ENCODE results near the gene CDKN2AIP.

CDKN2AIP gene

GRCh38 chr4:183469936-183470335 is 25.5 kb downstream of the CDKN2AIP start:
- Histone ChIP-seq H4K20me1 (ENCODE audit: insufficient read depth, low read length, poor library complexity, severe bottlenecking) (no peaks in the 10 kb centered on the region), H3K9me3 (ENCODE audit: insufficient read depth, low read depth, low read length) (no peaks in the 10 kb centered on the region; the same call in 1 of the 2 replicates), H3F3A (ENCODE audit: low read depth) (no peaks in the 10 kb centered on the region), H3K4me1 (ENCODE audit: insufficient read depth, low read length, poor library complexity, severe bottlenecking) (no peaks in the 10 kb centered on the region), H3K4me2 (ENCODE audit: low read depth, low read length, poor library complexity, severe bottlenecking) (no peak overlapping the region), H3K9me2 (replicated peaks; ENCODE audit: low read depth, low read length) (no peaks in the 10 kb centered on the region), H3K36me3 (ENCODE audit: insufficient read depth, low read length) (no peaks in the 10 kb centered on the region), H2AFZ (ENCODE audit: low read length) (no peak overlapping the region), H3K79me2 (ENCODE audit: insufficient read depth, low read length) (no peaks in the 10 kb centered on the region), H3K4me3 (ENCODE audit: low read length, poor library complexity, severe bottlenecking) (no peak overlapping the region), H3K9ac (ENCODE audit: low read depth, low read length, poor library complexity, severe bottlenecking) (no peak overlapping the region), H3K27me3 (ENCODE audit: insufficient read depth, low read length, poor library complexity, severe bottlenecking) (no peaks in the 10 kb centered on the region)
- no peak for TF ChIP-seq CTCF (conservative IDR thresholded peaks at IDR 0.05; ENCODE audit: low read length)

- no peaks in the 10 kb centered on the region for H3K4me1 ChIP-seq (ENCODE audit: insufficient read depth, low read length, poor library complexity, severe bottlenecking)
- no peaks in the 10 kb centered on the region for H3K36me3 ChIP-seq (ENCODE audit: insufficient read depth, low read length)
- no peak overlapping the region for H3K9ac ChIP-seq (ENCODE audit: low read depth, low read length, poor library complexity, severe bottlenecking)
- H3K9me3 ChIP-seq (ENCODE audit: insufficient read depth, low read depth, low read length) = no peaks in the 10 kb centered on the region; the same call in 1 of the 2 replicates
- H3K27me3 ChIP-seq (ENCODE audit: insufficient read depth, low read length, poor library complexity, severe bottlenecking) = no peaks in the 10 kb centered on the region
- H3K79me2 ChIP-seq (ENCODE audit: insufficient read depth, low read length) = no peaks in the 10 kb centered on the region
- H2AFZ ChIP-seq (ENCODE audit: low read length) = 0 out of 2 replicates have a peak overlapping the region, but pooled peaks have one; percentile 23
- no peaks in the 10 kb centered on the region for H3F3A ChIP-seq (ENCODE audit: low read depth)
- H3K4me3 ChIP-seq (ENCODE audit: low read length, poor library complexity, severe bottlenecking) = no peak overlapping the region
- H4K20me1 ChIP-seq (ENCODE audit: insufficient read depth, low read length, poor library complexity, severe bottlenecking) = no peaks in the 10 kb centered on the region
- no peaks in the 10 kb centered on the region for H3K9me2 ChIP-seq (replicated peaks; ENCODE audit: low read depth, low read length)
- H3K4me2 ChIP-seq (ENCODE audit: low read depth, low read length, poor library complexity, severe bottlenecking) = no peak overlapping the region
- TF ChIP-seq CTCF (conservative IDR thresholded peaks at IDR 0.05; ENCODE audit: low read length) = no peak
- TF ChIP-seq EZH2phosphoT487 (IDR thresholded peaks at IDR 0.05; ENCODE audit: borderline replicate concordance) = no peak
These were observed 26.4 kb downstream of the CDKN2AIP start for GRCh38 chr4:183470821-183471220.

GRCh38 chr4:183471946-183472708 is 27.7 kb downstream of the CDKN2AIP start:
- Histone ChIP-seq H2AFZ (ENCODE audit: low read length) (peak overlapping the region; percentile 47), H3K9ac (ENCODE audit: low read depth, low read length, poor library complexity, severe bottlenecking) (no peak overlapping the region)

More at GRCh38 chr4:183471946-183472708, 27.7 kb downstream of the CDKN2AIP start:
- H3K4me1 ChIP-seq (ENCODE audit: insufficient read depth, low read length, poor library complexity, severe bottlenecking) = no peaks in the 10 kb centered on the region
- H3K4me2 ChIP-seq (ENCODE audit: low read depth, low read length, poor library complexity, severe bottlenecking) = no peak overlapping the region
- TF ChIP-seq EZH2phosphoT487 (IDR thresholded peaks at IDR 0.05; ENCODE audit: borderline replicate concordance) = no peak
- TF ChIP-seq CTCF (conservative IDR thresholded peaks at IDR 0.05; ENCODE audit: low read length) = peak; percentile 97
- H3F3A ChIP-seq (ENCODE audit: low read depth) = no peaks in the 10 kb centered on the region
- H3K9me2 ChIP-seq (replicated peaks; ENCODE audit: low read depth, low read length) = no peaks in the 10 kb centered on the region
- H3K9me3 ChIP-seq (ENCODE audit: insufficient read depth, low read depth, low read length) = no peaks in the 10 kb centered on the region
- H3K79me2 ChIP-seq (ENCODE audit: insufficient read depth, low read length) = no peaks in the 10 kb centered on the region
- no peak overlapping the region for H3K4me3 ChIP-seq (ENCODE audit: low read length, poor library complexity, severe bottlenecking)
- H3K27me3 ChIP-seq (ENCODE audit: insufficient read depth, low read length, poor library complexity, severe bottlenecking) = no peaks in the 10 kb centered on the region
- no peaks in the 10 kb centered on the region for H3K36me3 ChIP-seq (ENCODE audit: insufficient read depth, low read length)
- H4K20me1 ChIP-seq (ENCODE audit: insufficient read depth, low read length, poor library complexity, severe bottlenecking) = no peaks in the 10 kb centered on the region

All from Loucy (cell line).